ENCODE measurements around the gene COL25A1.

DNA sequence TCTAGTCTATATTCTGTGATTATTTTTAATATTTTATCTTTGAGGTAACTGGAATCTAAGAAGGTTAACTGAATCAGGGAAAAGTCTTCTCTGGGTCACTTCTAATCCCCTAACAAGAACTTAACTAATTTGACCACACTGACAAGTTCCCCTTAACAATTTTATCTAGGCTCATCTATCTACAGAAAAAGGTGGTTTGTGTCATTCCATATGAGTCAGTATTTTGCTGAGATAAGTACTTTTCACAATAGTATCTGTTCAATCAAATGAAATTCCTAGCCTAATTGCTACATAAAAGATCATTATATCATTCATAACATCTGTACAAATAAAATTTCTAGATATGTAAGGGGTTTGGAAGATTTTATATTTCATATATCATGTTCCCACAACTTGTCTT lies 45.6 kb downstream of the COL25A1 start:
- TF ChIP-seq POLR2A (IDR thresholded peaks at IDR 0.05; ENCODE audit: borderline replicate concordance, extremely low read depth, insufficient read depth, insufficient read length) (no peak), CEBPB (IDR thresholded peaks at IDR 0.05; ENCODE audit: low read depth) (no peak), ELF1 (IDR thresholded peaks at IDR 0.05; ENCODE audit: borderline replicate concordance, low read depth) (no peak), YY1 (IDR thresholded peaks at IDR 0.05; ENCODE audit: extremely low read depth, insufficient replicate concordance, low read depth, low read length) (no peak)
